Activated naive CD4-positive, alpha-beta T cell treated with anti-CD3 and anti-CD28 coated beads for 36 hours (primary cell): ENCODE data around the gene ASPHD1. TPM values are rescaled to one million over a fixed set of nuclear protein-coding genes. Genes with fewer than 3 reads are reported as not detected.
A peak's percentile ranks its signal among the peaks of the same experiment; 100 is the strongest.

Experiments used
- CTCF ChIA-PET: fragments of 350-600 bp; sonication (Branson Sonifier 250); formaldehyde crosslinking; loops from one replicate; lab custom pipeline; 2021; ENCODE audit warnings: antibody characterized with exemption; lab: Charles Lee
- DNase-seq: peaks from one replicate; pipeline ENCODE4 v3.0.0-alpha.2; 2020
- H3K27ac Mint-ChIP-seq: one replicate; pipeline ENCODE4 v1.8.0; 2021; ENCODE audit warnings: mild to moderate bottlenecking, mixed read lengths
- H3K27me3 Mint-ChIP-seq: one replicate; pipeline ENCODE4 v1.8.0; 2021; ENCODE audit warnings: low read depth, mixed read lengths
- H3K36me3 Mint-ChIP-seq: one replicate; pipeline ENCODE4 v1.8.0; 2021; ENCODE audit warnings: low read depth, mixed read lengths
- H3K4me1 Mint-ChIP-seq: one replicate; pipeline ENCODE4 v1.8.0; 2021; ENCODE audit warnings: low read depth, mixed read lengths
- H3K4me3 Mint-ChIP-seq: one replicate; pipeline ENCODE4 v1.8.0; 2021; ENCODE audit warnings: mild to moderate bottlenecking, moderate library complexity, mixed read lengths
- H3K9me3 Mint-ChIP-seq: one replicate; pipeline ENCODE4 v1.8.0; 2021; ENCODE audit warnings: mixed read lengths
- intact Hi-C: fragments of 100-400 bp; cut with micrococcal nuclease; formaldehyde crosslinking; loops from one replicate; pipeline ENCODE4 v1.15.1; 2023
- total RNA-seq, 2 experiments: library from RNA; stranded (reverse); gene quantifications; one replicate each; pipeline ENCODE4 v1.2.3, GENCODE V29; 2021

Gene ASPHD1
- total RNA-seq, 2 experiments from 2014 or later, result 1.3 to 1.7 TPM

GRCh38 chr16:29912087-29912486 is 11.8 kb downstream of the ASPHD1 start:
- intact Hi-C loops, result no loop called here
- Mint-ChIP-seq H3K4me1 (peaks cover 8% of the 10 kb centered on the region), H3K27me3 (no peaks in the 10 kb centered on the region), H3K27ac (no peak overlapping the region), H3K9me3 (no peaks in the 10 kb centered on the region), H3K4me3 (no peak overlapping the region), H3K36me3 (peaks cover 13% of the 10 kb centered on the region)
- CTCF ChIA-PET, result interaction anchor here (1.2 kb wide), 1 partner anchor 221 kb away, joined by 3 read pairs; no protein-coding TSS in a partner anchor
- DNase-seq, result no peak

DNA sequence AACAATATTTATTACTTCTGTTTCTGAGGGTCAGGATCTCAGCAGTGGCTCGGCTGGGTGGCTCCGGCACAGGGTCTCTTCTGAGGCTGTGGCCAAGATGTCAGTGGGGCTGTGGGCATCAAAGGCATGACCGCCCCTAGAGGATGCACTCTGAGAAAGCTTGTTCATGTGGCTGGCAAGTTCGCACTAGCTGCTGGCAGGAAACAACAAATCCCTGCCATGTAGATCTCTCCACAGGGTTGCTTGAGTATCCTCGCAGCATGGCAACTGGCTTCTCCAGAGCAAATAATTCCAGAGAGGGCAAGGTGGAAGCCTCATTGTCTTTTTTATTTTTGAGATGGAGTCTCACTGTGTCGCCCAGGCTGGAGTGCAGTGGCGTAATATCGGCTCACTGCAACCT is 13.2 kb downstream of the ASPHD1 start:
- no peak overlapping the region for H3K27ac Mint-ChIP-seq
- CTCF ChIA-PET, result no interaction called here

DNA sequence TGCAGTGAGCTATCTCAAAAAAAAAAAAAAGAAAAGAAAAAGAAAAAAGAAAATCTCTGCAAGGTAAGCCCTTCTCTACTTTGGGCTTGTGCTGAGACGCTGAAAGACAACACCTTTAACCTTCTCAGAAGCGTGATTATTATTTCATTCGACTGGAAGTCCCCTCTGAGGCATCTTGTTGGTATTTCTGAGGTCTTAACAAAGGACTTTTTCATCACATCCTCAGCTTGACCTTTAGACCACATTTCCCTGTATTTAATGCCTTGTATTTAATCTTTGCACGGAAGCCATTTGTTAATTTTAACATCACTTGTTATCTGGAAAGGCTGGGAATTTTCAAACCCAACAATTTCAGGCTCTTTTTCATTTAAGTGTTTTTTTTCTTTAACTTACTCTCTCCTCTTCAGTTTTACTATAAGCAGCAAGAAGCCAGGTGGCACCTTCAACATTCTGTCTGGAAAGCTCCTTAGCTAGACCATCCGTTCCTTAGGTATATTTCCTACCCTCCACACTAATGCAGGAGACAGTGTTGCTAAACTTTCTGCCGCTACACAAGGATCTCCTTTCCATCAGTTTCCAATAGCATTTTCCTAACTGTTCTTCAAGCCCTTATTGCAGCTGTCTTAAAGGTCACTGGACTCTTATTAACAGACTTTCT is 15.4 kb downstream of the ASPHD1 start:
- Mint-ChIP-seq H3K9me3 (no peaks in the 10 kb centered on the region), H3K27ac (peak overlapping the region; percentile 46), H3K27me3 (no peaks in the 10 kb centered on the region), H3K36me3 (peaks cover 16% of the 10 kb centered on the region), H3K4me1 (peaks cover 10% of the 10 kb centered on the region), H3K4me3 (no peak overlapping the region)
- DNase-seq, result no peak
- CTCF ChIA-PET, result interaction anchor here (0.9 kb wide), 1 partner anchor 116 kb away, joined by 4 read pairs; the partner anchor contains the start of gene TLCD3B
- intact Hi-C loops, result no loop called here

More for the DNA sequence above, 13.2 kb downstream of the ASPHD1 start:
- no peak overlapping the region for H3K4me3 Mint-ChIP-seq
- H3K27me3 Mint-ChIP-seq, result no peaks in the 10 kb centered on the region
- no peak for DNase-seq
- peaks cover 16% of the 10 kb centered on the region for H3K36me3 Mint-ChIP-seq
- no peaks in the 10 kb centered on the region for H3K9me3 Mint-ChIP-seq
- intact Hi-C loops, result no loop called here
- H3K4me1 Mint-ChIP-seq, result peaks cover 8% of the 10 kb centered on the region

GRCh38 chr16:29916979-29917378 is 16.7 kb downstream of the ASPHD1 start:
- DNase-seq, result no peak
- Mint-ChIP-seq H3K27ac (no peak overlapping the region), H3K4me3 (no peak overlapping the region), H3K4me1 (peaks cover 10% of the 10 kb centered on the region), H3K27me3 (no peaks in the 10 kb centered on the region), H3K9me3 (no peaks in the 10 kb centered on the region), H3K36me3 (peaks cover 20% of the 10 kb centered on the region)
- CTCF ChIA-PET, result interaction anchor here (0.6 to 1.6 kb wide), 5 partner anchors 11 to 230 kb away, joined by 3 to 4 read pairs (median 3); no protein-coding TSS in a partner anchor
- intact Hi-C loops, result no loop called here

- CTCF ChIA-PET, result interaction anchor here (1.6 kb wide), 1 partner anchor 112 kb away, joined by 4 read pairs; no protein-coding TSS in a partner anchor
Measured at GRCh38 chr16:29920288-29921033, 20.2 kb downstream of the ASPHD1 start.

DNA sequence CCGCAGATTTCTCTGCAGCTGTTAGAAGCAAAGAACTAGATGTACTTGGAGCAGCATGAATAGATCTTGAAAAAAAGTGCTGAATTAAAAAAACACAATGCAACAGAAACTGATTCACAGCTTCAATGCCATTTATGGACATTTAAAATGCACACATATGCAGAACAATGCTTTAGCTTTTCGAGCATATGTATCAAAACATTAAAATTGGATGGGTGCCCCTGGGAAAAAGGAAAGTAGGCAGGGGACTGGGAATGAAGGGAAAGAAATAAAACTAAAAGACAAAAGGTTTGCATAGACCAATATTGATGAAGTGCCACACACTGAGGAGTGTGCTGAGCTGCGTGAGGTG is 20.7 kb downstream of the ASPHD1 start:
- intact Hi-C loops, result loop anchor here (10.0 kb wide), 1 partner anchor 104 kb away; the partner anchor contains the start of gene C16orf92
- H3K27ac Mint-ChIP-seq, result no peak overlapping the region
- no peaks in the 10 kb centered on the region for H3K9me3 Mint-ChIP-seq
- no peaks in the 10 kb centered on the region for H3K27me3 Mint-ChIP-seq
- peaks cover 21% of the 10 kb centered on the region for H3K36me3 Mint-ChIP-seq
- peaks cover 27% of the 10 kb centered on the region for H3K4me1 Mint-ChIP-seq
- H3K4me3 Mint-ChIP-seq, result no peak overlapping the region
- DNase-seq, result no peak
- CTCF ChIA-PET, result interaction anchor here (1.6 kb wide), 1 partner anchor 111 kb away, joined by 4 read pairs; no protein-coding TSS in a partner anchor

More at GRCh38 chr16:29920288-29921033, 20.2 kb downstream of the ASPHD1 start:
- DNase-seq, result no peak
- H3K4me1 Mint-ChIP-seq, result peaks cover 29% of the 10 kb centered on the region
- H3K4me3 Mint-ChIP-seq, result no peak overlapping the region
- H3K27ac Mint-ChIP-seq, result no peak overlapping the region
- H3K27me3 Mint-ChIP-seq, result no peaks in the 10 kb centered on the region
- no peaks in the 10 kb centered on the region for H3K9me3 Mint-ChIP-seq
- intact Hi-C loops, result loop anchor here (10.0 kb wide), 1 partner anchor 104 kb away; the partner anchor contains the start of gene C16orf92
- H3K36me3 Mint-ChIP-seq, result peaks cover 23% of the 10 kb centered on the region

GRCh38 chr16:29922326-29922725 is 22.0 kb downstream of the ASPHD1 start:
- Mint-ChIP-seq H3K4me3 (no peak overlapping the region), H3K27ac (no peak overlapping the region), H3K36me3 (peaks cover 18% of the 10 kb centered on the region), H3K4me1 (peaks cover 31% of the 10 kb centered on the region), H3K9me3 (no peaks in the 10 kb centered on the region), H3K27me3 (no peaks in the 10 kb centered on the region)
- CTCF ChIA-PET, result interaction anchor here (0.5 to 0.9 kb wide), 4 partner anchors 26 to 103 kb away, joined by 3 to 4 read pairs (median 3); no protein-coding TSS in a partner anchor
- no peak for DNase-seq
- intact Hi-C loops, result loop anchor here (10.0 kb wide), 1 partner anchor 102 kb away; the partner anchor contains the start of gene C16orf92

DNA sequence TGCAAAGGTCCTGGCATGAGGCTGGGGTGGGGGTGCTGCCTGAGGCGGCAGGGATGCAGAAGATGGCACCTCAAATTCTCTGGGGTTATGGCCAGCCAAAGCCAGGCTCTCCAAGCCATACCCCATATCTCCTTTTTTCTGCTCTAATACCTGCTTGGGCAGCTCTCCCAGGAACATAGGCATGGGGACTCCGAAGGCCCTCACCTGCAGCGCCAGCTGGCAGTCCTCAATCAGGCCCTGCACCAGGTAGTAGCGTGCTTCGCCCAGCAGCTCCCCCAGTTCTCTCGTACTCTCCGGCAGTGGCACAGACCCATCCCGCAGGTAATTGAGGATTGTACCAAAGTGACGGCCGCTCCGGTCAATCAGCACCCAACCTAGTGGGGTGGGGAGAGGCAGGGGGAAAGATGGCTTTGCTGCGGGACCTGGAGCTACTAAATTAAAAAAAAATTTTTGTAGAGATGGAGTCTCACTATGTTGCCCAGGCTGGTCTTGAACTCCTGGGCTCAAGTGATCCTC is 22.8 kb downstream of the ASPHD1 start:
- CTCF ChIA-PET, result interaction anchor here (0.5 to 0.9 kb wide), 4 partner anchors 25 to 103 kb away, joined by 3 to 4 read pairs (median 3); no protein-coding TSS in a partner anchor
- no peak overlapping the region for H3K27ac Mint-ChIP-seq
- no peak overlapping the region for H3K4me3 Mint-ChIP-seq
- H3K36me3 Mint-ChIP-seq, result peaks cover 16% of the 10 kb centered on the region
- no peaks in the 10 kb centered on the region for H3K9me3 Mint-ChIP-seq
- H3K27me3 Mint-ChIP-seq, result no peaks in the 10 kb centered on the region
- peaks cover 34% of the 10 kb centered on the region for H3K4me1 Mint-ChIP-seq
- intact Hi-C loops, result loop anchor here (10.0 kb wide), 1 partner anchor 102 kb away; the partner anchor contains the start of gene C16orf92
- DNase-seq, result no peak

- Mint-ChIP-seq H3K27ac (peak overlapping the region; percentile 15), H3K9me3 (no peaks in the 10 kb centered on the region), H3K4me1 (peaks cover 34% of the 10 kb centered on the region), H3K4me3 (peak overlapping the region; percentile 91), H3K27me3 (no peaks in the 10 kb centered on the region), H3K36me3 (peaks cover 16% of the 10 kb centered on the region)
- intact Hi-C loops, result loop anchor here (5.0 to 10.0 kb wide), 2 partner anchors 100 to 118 kb away; partner anchors contain the start of genes C16orf92 and MAZ
- DNase-seq, result no peak
- CTCF ChIA-PET, result interaction anchor here (1.1 to 2.3 kb wide), 3 partner anchors 36 to 107 kb away, joined by 3 to 9 read pairs (median 6); partner anchors contain the start of gene TLCD3B
Measured at GRCh38 chr16:29925105-29925756, 24.9 kb downstream of the ASPHD1 start.

DNA sequence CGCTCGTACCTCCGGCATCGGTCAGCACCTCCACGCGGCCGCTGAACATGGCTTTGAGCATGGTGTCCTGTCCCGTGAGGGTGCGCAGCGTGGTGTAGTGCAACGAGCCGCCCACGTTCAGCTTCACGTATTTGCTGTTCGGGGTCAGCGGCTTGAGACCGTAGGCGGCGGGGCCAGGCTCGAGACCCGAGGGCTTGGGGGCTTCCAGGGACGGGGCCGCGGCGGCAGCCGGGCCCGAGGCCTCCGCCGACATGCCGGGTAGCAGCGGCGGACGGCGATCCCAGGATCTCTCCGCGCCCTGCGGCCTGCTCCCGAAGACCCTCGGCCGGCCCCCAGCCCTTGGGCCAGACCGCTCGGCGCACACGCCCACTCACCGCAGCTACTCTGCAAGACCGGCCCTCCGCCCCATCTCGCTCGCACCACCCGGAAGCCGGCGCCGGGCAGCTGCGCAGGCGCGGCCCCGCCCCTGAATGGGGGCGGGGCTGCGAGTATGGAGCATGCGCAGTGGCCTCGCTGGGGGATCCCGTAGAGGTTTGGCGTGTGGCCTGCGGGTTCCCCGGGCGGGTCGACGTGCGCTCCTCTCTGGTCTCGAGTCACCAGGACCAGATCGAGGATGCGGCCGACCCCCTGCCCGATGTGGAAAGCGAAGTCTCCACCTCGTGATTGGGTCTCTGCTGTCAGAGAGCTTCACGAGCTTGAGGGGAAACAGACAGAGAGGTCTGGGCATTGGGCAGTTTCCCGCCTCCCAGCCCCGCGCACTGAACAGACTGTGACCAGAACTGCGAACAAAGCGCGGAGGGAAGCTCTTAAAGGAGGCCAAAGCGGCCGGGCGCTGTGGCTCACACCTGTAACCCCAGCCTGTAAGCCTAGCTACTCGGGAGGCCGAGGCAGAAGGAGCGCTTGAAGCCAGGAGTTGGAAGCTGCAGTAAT is 25.8 kb downstream of the ASPHD1 start, which contains the start of gene KCTD13:
Gene KCTD13 (minus strand): TSS at position 446 of the 930 bp plus-strand sequence. CDS start 193 bp downstream, at position 253.
- DNase-seq, result peak; percentile 86
- peaks cover 32% of the 10 kb centered on the region for H3K4me1 Mint-ChIP-seq
- CTCF ChIA-PET, result interaction anchor here (0.6 to 2.3 kb wide), 7 partner anchors 35 to 481 kb away, joined by 3 to 9 read pairs (median 3); partner anchors contain the start of genes C16orf92 and TLCD3B
- H3K27ac Mint-ChIP-seq, result peak within 1 kb of the TSS; percentile 88
- peaks cover 15% of the 10 kb centered on the region for H3K36me3 Mint-ChIP-seq
- H3K9me3 Mint-ChIP-seq, result no peaks in the 10 kb centered on the region
- H3K27me3 Mint-ChIP-seq, result no peaks in the 10 kb centered on the region
- peak within 1 kb of the TSS; percentile 91 for H3K4me3 Mint-ChIP-seq
- intact Hi-C loops, result loop anchor here (1.0 to 10.0 kb wide), 7 partner anchors 26 to 119 kb away; partner anchors contain the start of genes ASPHD1, C16orf92, CDIPT and HIRIP3
